MM.1S (cell line): ENCODE measurements around the gene SDSL.
A peak's percentile ranks its signal among the peaks of the same experiment; 100 is the strongest.

Experiments
- DNase-seq: peaks from one replicate; pipeline ENCODE4 v3.0.0-alpha.2; 2015
- H2AFZ ChIP-seq: fragments of 300-600 bp; sonication (generic); 2 replicates; pipeline ENCODE4 v1.6.0; 2016; ENCODE audit warnings: antibody characterized with exemption, low read length
- H3F3A ChIP-seq: fragments of 300-600 bp; sonication (generic); 2 replicates; pipeline ENCODE4 v1.6.1; 2016; ENCODE audit warnings: mild to moderate bottlenecking, antibody characterized with exemption, low read length, moderate library complexity, mixed read lengths; ENCODE audit not compliant: insufficient read depth
- H3K27ac ChIP-seq: fragments of 300-600 bp; sonication (generic); 2 replicates; pipeline ENCODE4 v1.5.1; 2016; ENCODE audit warnings: mild to moderate bottlenecking, low read length
- H3K27me3 ChIP-seq: fragments of 300-600 bp; sonication (generic); replicated peaks from 2 replicates; pipeline ENCODE4 v1.6.0; 2016; ENCODE audit warnings: low read length; ENCODE audit not compliant: insufficient read depth
- H3K36me3 ChIP-seq: fragments of 300-600 bp; sonication (generic); replicated peaks from 2 replicates; pipeline ENCODE4 v1.6.1; 2016; ENCODE audit warnings: mild to moderate bottlenecking, low read length, mixed read lengths; ENCODE audit not compliant: insufficient read depth
- H3K4me1 ChIP-seq: fragments of 300-600 bp; sonication (generic); 2 replicates; pipeline ENCODE4 v1.6.1; 2016; ENCODE audit warnings: low read length, mixed read lengths
- H3K4me2 ChIP-seq: fragments of 300-600 bp; sonication (generic); 2 replicates; pipeline ENCODE4 v1.6.0; 2016; ENCODE audit warnings: low read depth, low read length
- H3K4me3 ChIP-seq: fragments of 300-600 bp; sonication (generic); 2 replicates; pipeline ENCODE4 v1.5.1; 2016; ENCODE audit warnings: low read length, mixed read lengths
- H3K79me2 ChIP-seq: fragments of 300-600 bp; sonication (generic); 2 replicates; pipeline ENCODE4 v1.6.1; 2016; ENCODE audit warnings: mixed run types, low read length, mixed read lengths
- H3K9ac ChIP-seq: fragments of 300-600 bp; sonication (generic); 2 replicates; pipeline ENCODE4 v1.6.1; 2016; ENCODE audit warnings: low read length, mixed read lengths
- H3K9me2 ChIP-seq: fragments of 300-600 bp; sonication (generic); replicated peaks from 2 replicates; pipeline ENCODE4 v1.6.1; 2016; ENCODE audit warnings: mild to moderate bottlenecking, low read length, mixed read lengths; ENCODE audit not compliant: insufficient read depth
- H3K9me3 ChIP-seq: fragments of 300-600 bp; sonication (generic); replicated peaks from 2 replicates; pipeline ENCODE4 v1.6.1; 2016; ENCODE audit warnings: mild to moderate bottlenecking, low read length, mixed read lengths; ENCODE audit not compliant: insufficient read depth
- H4K20me1 ChIP-seq: fragments of 300-600 bp; sonication (generic); 2 replicates; pipeline ENCODE4 v1.6.1; 2016; ENCODE audit warnings: mild to moderate bottlenecking, low read length, moderate library complexity, mixed read lengths; ENCODE audit not compliant: insufficient read depth
- EZH2 ChIP-seq: fragments of 300-600 bp; sonication (generic); optimal IDR thresholded peaks from 2 replicates; pipeline ENCODE3; 2017; ENCODE audit warnings: low read depth, mild to moderate bottlenecking, antibody characterized with exemption, low read length, mixed read lengths
- EZH2phosphoT487 ChIP-seq: fragments of 300-600 bp; sonication (generic); IDR thresholded peaks from 2 replicates; pipeline ENCODE4 v1.6.1; 2018; ENCODE audit warnings: antibody characterized with exemption, low read length
- TF ChIP-seq, protein P1 (sequence below): fragments of 300-600 bp; sonication (generic); IDR thresholded peaks from 2 replicates; pipeline ENCODE4 v1.5.1; 2016; ENCODE audit warnings: antibody characterized with exemption, low read length, mixed read lengths

Gene SDSL

DNA sequence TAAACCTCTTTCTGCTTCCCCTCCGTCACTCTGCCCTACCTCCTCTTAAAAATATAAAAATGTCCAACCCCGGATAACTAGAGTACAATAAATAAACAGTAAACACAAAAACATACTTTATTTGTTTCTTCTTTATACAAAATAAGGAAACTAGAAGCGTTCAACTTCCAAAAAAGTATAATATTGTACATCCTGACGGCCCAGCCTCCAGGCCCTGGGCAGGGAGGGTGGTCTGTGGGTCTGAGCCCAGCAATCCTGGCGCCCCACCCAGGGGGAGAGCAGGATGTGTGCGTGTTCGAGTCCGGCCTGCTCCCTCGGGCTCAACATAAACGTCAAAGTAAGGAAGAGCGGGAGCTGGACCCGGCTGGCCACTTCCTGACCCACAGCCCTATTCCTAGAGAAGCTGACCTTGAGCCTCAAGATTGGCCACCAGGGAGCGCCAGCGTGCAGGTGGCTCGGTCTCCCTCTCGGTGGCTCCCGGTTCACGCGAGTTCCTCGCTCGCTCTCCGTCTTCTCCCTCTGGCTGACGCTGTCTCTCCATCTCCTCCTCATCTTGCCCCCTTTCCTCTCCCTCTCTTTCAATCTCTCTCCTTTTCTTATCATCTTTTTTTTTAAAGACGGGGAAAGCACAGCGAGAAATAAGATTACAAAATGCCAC, 40.1 kb downstream of the SDSL start:
- peaks cover 23% of the 10 kb centered on the region; the same call in 1 of the 2 replicates for H3K27me3 ChIP-seq

DNA sequence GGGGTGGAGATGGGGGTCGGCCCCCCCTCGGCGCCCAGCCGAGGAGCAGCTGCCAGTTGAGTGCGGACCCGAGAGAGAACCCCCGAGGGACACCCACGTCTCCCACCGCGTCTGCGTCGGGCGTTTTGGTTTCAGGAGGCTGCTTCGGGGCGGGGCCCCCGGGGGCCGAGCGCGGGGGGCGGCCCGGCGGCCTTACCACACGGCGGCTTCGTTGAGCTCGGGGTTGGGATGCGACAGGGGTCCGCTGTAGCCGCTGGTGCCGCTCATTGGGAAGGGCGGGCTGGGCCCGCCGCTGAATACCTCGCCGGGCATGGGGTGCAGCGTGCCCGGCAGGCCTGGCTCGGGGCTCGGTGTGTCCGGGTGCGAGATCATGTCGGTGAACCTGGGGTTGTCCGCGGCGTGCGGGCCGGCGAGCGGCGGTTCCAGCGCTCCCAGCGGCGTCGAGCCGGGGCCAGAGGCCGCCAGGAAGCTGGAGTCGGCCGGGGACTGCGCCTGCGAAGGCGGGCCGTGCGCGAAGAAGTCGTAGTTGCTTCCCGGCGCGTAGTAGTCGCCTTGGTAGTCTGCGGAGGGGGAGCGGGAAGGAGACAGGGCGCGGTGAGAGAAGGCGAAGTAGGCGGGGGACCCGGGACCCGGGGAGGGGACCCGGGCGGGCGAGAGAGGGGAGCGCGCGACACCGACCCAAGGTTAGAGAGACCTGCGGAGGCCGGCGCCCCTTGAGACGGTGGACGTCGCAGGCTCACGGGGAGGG, 41.0 kb downstream of the SDSL start:
- Histone ChIP-seq H2AFZ (no peak overlapping the region), H3K27me3 (peaks cover 23% of the 10 kb centered on the region; the same call in 1 of the 2 replicates), H3K79me2 (no peaks in the 10 kb centered on the region), H3K36me3 (no peaks in the 10 kb centered on the region), H3F3A (no peaks in the 10 kb centered on the region), H3K9me3 (no peaks in the 10 kb centered on the region), H3K4me3 (no peak overlapping the region), H3K9ac (no peak overlapping the region), H3K4me1 (no peaks in the 10 kb centered on the region), H3K9me2 (no peaks in the 10 kb centered on the region), H4K20me1 (no peaks in the 10 kb centered on the region), H3K4me2 (no peak overlapping the region), H3K27ac (no peak overlapping the region)
- no peak for DNase-seq
- TF ChIP-seq, protein P1, sequence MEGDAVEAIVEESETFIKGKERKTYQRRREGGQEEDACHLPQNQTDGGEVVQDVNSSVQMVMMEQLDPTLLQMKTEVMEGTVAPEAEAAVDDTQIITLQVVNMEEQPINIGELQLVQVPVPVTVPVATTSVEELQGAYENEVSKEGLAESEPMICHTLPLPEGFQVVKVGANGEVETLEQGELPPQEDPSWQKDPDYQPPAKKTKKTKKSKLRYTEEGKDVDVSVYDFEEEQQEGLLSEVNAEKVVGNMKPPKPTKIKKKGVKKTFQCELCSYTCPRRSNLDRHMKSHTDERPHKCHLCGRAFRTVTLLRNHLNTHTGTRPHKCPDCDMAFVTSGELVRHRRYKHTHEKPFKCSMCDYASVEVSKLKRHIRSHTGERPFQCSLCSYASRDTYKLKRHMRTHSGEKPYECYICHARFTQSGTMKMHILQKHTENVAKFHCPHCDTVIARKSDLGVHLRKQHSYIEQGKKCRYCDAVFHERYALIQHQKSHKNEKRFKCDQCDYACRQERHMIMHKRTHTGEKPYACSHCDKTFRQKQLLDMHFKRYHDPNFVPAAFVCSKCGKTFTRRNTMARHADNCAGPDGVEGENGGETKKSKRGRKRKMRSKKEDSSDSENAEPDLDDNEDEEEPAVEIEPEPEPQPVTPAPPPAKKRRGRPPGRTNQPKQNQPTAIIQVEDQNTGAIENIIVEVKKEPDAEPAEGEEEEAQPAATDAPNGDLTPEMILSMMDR: no peak
- TF ChIP-seq EZH2phosphoT487 (no peak), EZH2 (no peak)

More for the DNA sequence above, 40.1 kb downstream of the SDSL start:
- Histone ChIP-seq H3K9me2 (no peaks in the 10 kb centered on the region), H3F3A (no peaks in the 10 kb centered on the region), H3K9ac (no peak overlapping the region), H3K27ac (no peak overlapping the region), H4K20me1 (no peaks in the 10 kb centered on the region), H3K4me1 (no peaks in the 10 kb centered on the region), H2AFZ (no peak overlapping the region), H3K4me2 (peak overlapping the region; percentile 45; the same call in 1 of the 2 replicates), H3K4me3 (no peak overlapping the region), H3K36me3 (no peaks in the 10 kb centered on the region), H3K9me3 (no peaks in the 10 kb centered on the region), H3K79me2 (no peaks in the 10 kb centered on the region)
- DNase-seq: peak; percentile 31
- TF ChIP-seq, protein P1: peak; percentile 63
- TF ChIP-seq EZH2phosphoT487: no peak

DNA sequence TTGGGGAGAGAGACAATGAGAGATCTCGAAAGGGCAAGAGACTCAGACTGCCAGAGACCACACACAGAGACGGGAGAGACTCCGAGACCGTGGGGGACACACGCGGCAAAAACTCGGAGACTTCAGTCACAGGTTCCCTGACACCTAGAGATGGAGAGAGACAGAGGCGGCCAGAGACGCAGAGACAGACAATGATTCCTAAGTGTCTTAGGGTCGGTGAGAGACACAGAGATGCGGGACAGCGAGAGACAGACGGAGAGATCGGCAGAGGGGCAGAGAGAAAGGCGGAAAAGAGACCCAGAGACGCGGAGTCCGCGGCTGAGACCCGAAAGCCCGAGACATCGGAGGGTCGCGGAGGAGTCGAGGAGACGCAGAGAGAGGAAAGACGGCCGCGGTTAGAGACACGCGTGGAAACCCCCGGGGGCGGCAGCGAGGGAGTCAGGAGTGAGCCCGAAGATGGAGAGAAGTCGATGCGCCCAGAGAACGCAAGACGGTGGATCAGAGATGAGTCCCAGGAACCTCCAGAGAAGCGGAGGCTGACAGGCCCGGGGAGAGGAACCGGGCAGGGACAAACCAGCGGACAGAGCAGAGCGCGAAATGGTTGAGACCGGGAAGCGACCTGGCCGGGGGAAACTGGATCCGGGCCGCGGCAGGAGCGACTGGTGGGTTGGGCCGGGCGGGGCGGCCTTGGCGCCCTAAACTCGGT, 41.7 kb downstream of the SDSL start:
- H3K9me2 ChIP-seq: no peaks in the 10 kb centered on the region
- H3K27ac ChIP-seq: no peak overlapping the region
- no peaks in the 10 kb centered on the region for H3F3A ChIP-seq
- H3K9me3 ChIP-seq: no peaks in the 10 kb centered on the region
- no peak overlapping the region for H3K4me3 ChIP-seq
- no peaks in the 10 kb centered on the region for H3K4me1 ChIP-seq
- H3K36me3 ChIP-seq: no peaks in the 10 kb centered on the region
- H2AFZ ChIP-seq: no peak overlapping the region
- no peaks in the 10 kb centered on the region for H3K79me2 ChIP-seq
- no peak for DNase-seq
- H3K27me3 ChIP-seq: peaks cover 23% of the 10 kb centered on the region; the same call in 1 of the 2 replicates
- H4K20me1 ChIP-seq: no peaks in the 10 kb centered on the region
- H3K4me2 ChIP-seq: no peak overlapping the region
- TF ChIP-seq EZH2phosphoT487 (no peak), EZH2 (no peak)
- no peak overlapping the region for H3K9ac ChIP-seq
